ENCODE results near the gene ASCC1. TPM values are rescaled to one million over a fixed set of nuclear protein-coding genes. Genes with fewer than 3 reads are reported as not detected.
"Not testable (repeated sequence)": the region's sequence is repeated elsewhere in the genome, so short reads cannot be mapped to it uniquely, and the experiment has no call there.

ASCC1 gene
- total and polyA plus RNA-seq, 9 donors: 21.6 to 53.9 (median 31.1) TPM

DNA sequence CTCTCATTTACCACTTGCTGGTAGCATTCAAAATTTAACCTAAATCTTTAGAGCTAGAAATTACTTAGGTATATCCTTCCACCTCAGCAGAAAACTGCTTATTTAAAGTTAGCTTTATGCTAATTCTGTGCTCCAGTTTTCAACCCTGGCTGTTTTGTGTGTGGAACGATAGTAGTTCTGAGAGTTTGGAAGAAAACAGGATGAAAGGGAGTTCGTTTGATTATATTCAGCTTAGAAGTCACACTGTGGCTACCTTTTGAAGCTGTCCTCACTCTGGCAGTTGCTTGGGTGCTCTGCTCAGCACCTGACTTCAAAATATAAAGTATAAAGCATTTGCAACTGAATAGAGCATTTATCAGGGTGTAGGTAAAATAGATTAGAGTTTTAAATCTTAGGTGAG, 2.6 kb upstream of the ASCC1 start:
- H3K4me3 ChIP-seq: no peak overlapping the region
- DNase-seq: no peak
- WGBS, 3 donors: 20 to 30% (median 23%) methylated on average over 2 of the region's 2 CpGs

GRCh38 chr10:72218325-72218724, 2.2 kb upstream of the ASCC1 start:
- no peaks in the 10 kb centered on the region for H3K27me3 ChIP-seq
- no peak for TF ChIP-seq POLR2A (IDR thresholded peaks at IDR 0.05)
- TF ChIP-seq EP300 (IDR thresholded peaks at IDR 0.05): no peak
- TF ChIP-seq CTCF (IDR thresholded peaks at IDR 0.05): no peak
- intact Hi-C loops (cut with DNase I): loop anchor here in 2 of 4 donors (5.0 to 10.0 kb wide), 5 partner anchors 109 to 254 kb away; partner anchors contain the start of gene CHST3 (in 2 of the 2)
- H3K4me3 ChIP-seq: no peak overlapping the region
- no peaks in the 10 kb centered on the region for H3K9me3 ChIP-seq
- 30 to 41% (median 34%) methylated on average over 1 of the region's 1 CpG for WGBS, 3 donors
- peak overlapping the region; percentile 55 to 99 for H3K27ac ChIP-seq
- no peaks in the 10 kb centered on the region for H3K36me3 ChIP-seq
- H3K4me1 ChIP-seq (ENCODE audit: insufficient read depth): peaks cover 12% of the 10 kb centered on the region
- no peak for DNase-seq

More for the DNA sequence above, 2.6 kb upstream of the ASCC1 start:
- Histone ChIP-seq H3K27me3 (no peaks in the 10 kb centered on the region), H3K27ac (peak overlapping the region; percentile 55 to 99), H3K36me3 (no peaks in the 10 kb centered on the region), H3K9me3 (no peaks in the 10 kb centered on the region), H3K4me1 (ENCODE audit: insufficient read depth) (peaks cover 13% of the 10 kb centered on the region)
- intact Hi-C loops (cut with DNase I): loop anchor here in 2 of 4 donors (5.0 to 10.0 kb wide), 5 partner anchors 109 to 254 kb away; partner anchors contain the start of gene CHST3 (in 2 of the 2)
- TF ChIP-seq POLR2A (IDR thresholded peaks at IDR 0.05): no peak
- TF ChIP-seq EP300 (IDR thresholded peaks at IDR 0.05): no peak
- TF ChIP-seq CTCF (IDR thresholded peaks at IDR 0.05): no peak

GRCh38 chr10:72211832-72212231, 4.2 kb downstream of the ASCC1 start:
- H3K4me3 ChIP-seq: not testable (repeated sequence)

GRCh38 chr10:72211381-72211780, 4.7 kb downstream of the ASCC1 start:
- 88 to 92% (median 91%) methylated on average over 11 of the region's 11 CpGs for WGBS, 3 donors
- not testable (repeated sequence) for H3K4me1 ChIP-seq (ENCODE audit: insufficient read depth); H3K9me3 ChIP-seq; H3K36me3 ChIP-seq; H3K27ac ChIP-seq; DNase-seq; H3K27me3 ChIP-seq; H3K4me3 ChIP-seq
- intact Hi-C loops (cut with DNase I): loop anchor here in 2 of 4 donors (10.0 kb wide), 2 partner anchors 157 to 247 kb away; partner anchors contain the start of gene CHST3 (in 2 of the 2)

More at GRCh38 chr10:72211832-72212231, 4.2 kb downstream of the ASCC1 start:
- not testable (repeated sequence) for H3K27me3 ChIP-seq; H3K4me1 ChIP-seq (ENCODE audit: insufficient read depth); H3K36me3 ChIP-seq; H3K9me3 ChIP-seq; H3K27ac ChIP-seq; DNase-seq
- intact Hi-C loops (cut with DNase I): loop anchor here in 2 of 4 donors (10.0 kb wide), 2 partner anchors 157 to 247 kb away; partner anchors contain the start of gene CHST3 (in 2 of the 2)
- WGBS, 3 donors: 90 to 95% (median 91%) methylated on average over 2 of the region's 2 CpGs

GRCh38 chr10:72208526-72208925, 7.5 kb downstream of the ASCC1 start:
- H3K4me1 ChIP-seq (ENCODE audit: insufficient read depth); H3K9me3 ChIP-seq; H3K27ac ChIP-seq; H3K36me3 ChIP-seq; intact Hi-C loops (cut with DNase I); H3K4me3 ChIP-seq; DNase-seq; H3K27me3 ChIP-seq: not testable (repeated sequence)
- 66 to 71% (median 70%) methylated on average over 2 of the region's 2 CpGs for WGBS, 3 donors

GRCh38 chr10:72206511-72207229, 9.4 kb downstream of the ASCC1 start:
- no peaks in the 10 kb centered on the region for H3K9me3 ChIP-seq
- no peaks in the 10 kb centered on the region for H3K27me3 ChIP-seq
- no peaks in the 10 kb centered on the region for H3K4me1 ChIP-seq (ENCODE audit: insufficient read depth)
- TF ChIP-seq EP300 (IDR thresholded peaks at IDR 0.05) (no peak), POLR2A (IDR thresholded peaks at IDR 0.05) (no peak)
- intact Hi-C loops (cut with DNase I): no loop called here
- 87 to 89% (median 88%) methylated on average over 7 of the region's 7 CpGs for WGBS, 3 donors
- no peaks in the 10 kb centered on the region for H3K36me3 ChIP-seq
- no peak overlapping the region for H3K27ac ChIP-seq
- no peak overlapping the region for H3K4me3 ChIP-seq
- no peak for DNase-seq
